Neuronal stem cell (in vitro differentiated cells): ENCODE measurements around the gene ZNF718.
"Not testable (repeated sequence)": the region's sequence is repeated elsewhere in the genome, so short reads cannot be mapped to it uniquely, and the experiment has no call there.

Experiments used
- DNase-seq: peaks from one replicate; pipeline ENCODE4 v3.0.0-alpha.2; 2013; ENCODE audit warnings: low spot score
- H2AFZ ChIP-seq: one replicate; pipeline ENCODE4 v1.6.1; 2013; ENCODE audit warnings: mild to moderate bottlenecking, low read length, inconsistent platforms
- H2AK5ac ChIP-seq: 2 replicates; pipeline ENCODE4 v1.6.1; 2013; ENCODE audit warnings: low read depth, mild to moderate bottlenecking, inconsistent platforms, low read length, moderate library complexity, mixed read lengths
- H2BK120ac ChIP-seq: 2 replicates; pipeline ENCODE4 v1.6.1; 2013; ENCODE audit warnings: low read depth, mild to moderate bottlenecking, inconsistent platforms, low read length, moderate library complexity, mixed read lengths
- H2BK12ac ChIP-seq: one replicate; pipeline ENCODE4 v1.6.1; 2013; ENCODE audit warnings: low read length, inconsistent platforms
- H2BK15ac ChIP-seq: 2 replicates; pipeline ENCODE4 v1.6.1; 2013; ENCODE audit warnings: mild to moderate bottlenecking, low read length, inconsistent platforms, mixed read lengths
- H2BK5ac ChIP-seq: one replicate; pipeline ENCODE4 v1.6.1; 2013; ENCODE audit warnings: inconsistent platforms, mild to moderate bottlenecking, low read length, moderate library complexity
- H3K14ac ChIP-seq: one replicate; pipeline ENCODE4 v1.6.1; 2013; ENCODE audit warnings: low read length, inconsistent platforms
- H3K18ac ChIP-seq: 2 replicates; pipeline ENCODE4 v1.6.1; 2013; ENCODE audit warnings: low read length, inconsistent platforms
- H3K23ac ChIP-seq: 2 replicates; pipeline ENCODE4 v1.6.1; 2013; ENCODE audit warnings: low read depth, mild to moderate bottlenecking, mixed read lengths, low read length, inconsistent platforms; ENCODE audit not compliant: poor library complexity
- H3K27ac ChIP-seq: replicated peaks from 3 replicates; pipeline ENCODE4 v1.5.1; 2013; ENCODE audit warnings: low read length, inconsistent platforms
- H3K27me3 ChIP-seq, 3 experiments: 2 replicates each; pipeline ENCODE4 v1.6.1; 2013; ENCODE audit warnings: low read length in 3 of 3, mild to moderate bottlenecking in 2 of 3, inconsistent platforms in 1 of 3, low read depth in 1 of 3, mixed read lengths in 1 of 3, moderate library complexity in 1 of 3; ENCODE audit not compliant: control insufficient read depth in 3 of 3, insufficient read depth in 3 of 3
- H3K36me3 ChIP-seq, 2 donors: replicated peaks in 1 of 2; 2 replicates each; pipeline ENCODE4 v1.6.1; 2013; ENCODE audit warnings: low read length in 2 of 2; ENCODE audit not compliant: control insufficient read depth in 2 of 2, insufficient read depth in 2 of 2
- H3K4ac ChIP-seq: 2 replicates; pipeline ENCODE4 v1.6.1; 2013; ENCODE audit warnings: inconsistent platforms, mild to moderate bottlenecking, low read length, moderate library complexity
- H3K4me1 ChIP-seq, 2 donors: 1 replicate in 1 of 2; 2 replicates in 1 of 2; pipeline ENCODE4 v1.6.1; 2013; ENCODE audit warnings: low read length in 2 of 2, low read depth in 1 of 2; ENCODE audit not compliant: control insufficient read depth in 2 of 2, insufficient read depth in 1 of 2
- H3K4me2 ChIP-seq: one replicate; pipeline ENCODE4 v1.6.1; 2013; ENCODE audit warnings: mild to moderate bottlenecking, low read length, inconsistent platforms; ENCODE audit not compliant: insufficient read depth, poor library complexity, severe bottlenecking
- H3K4me3 ChIP-seq, 2 donors: 2 replicates each; pipeline ENCODE4 v1.5.1; 2013; ENCODE audit warnings: low read length in 2 of 2, mild to moderate bottlenecking in 2 of 2, inconsistent platforms in 1 of 2, moderate library complexity in 1 of 2
- H3K79me1 ChIP-seq: one replicate; pipeline ENCODE4 v1.6.1; 2013; ENCODE audit warnings: low read depth, mild to moderate bottlenecking, inconsistent platforms, low read length, moderate library complexity
- H3K9ac ChIP-seq: one replicate; pipeline ENCODE4 v1.6.1; 2013; ENCODE audit warnings: mild to moderate bottlenecking, low read depth, low read length, inconsistent platforms; ENCODE audit not compliant: poor library complexity
- H3K9me3 ChIP-seq, 2 donors: replicated peaks in 1 of 2; 2 replicates each; pipeline versions ENCODE3 to v1.6.1; 2013; ENCODE audit warnings: low read length in 2 of 2, mild to moderate bottlenecking in 2 of 2, inconsistent platforms in 1 of 2, low read depth in 1 of 2, mixed read lengths in 1 of 2, moderate library complexity in 1 of 2; ENCODE audit not compliant: control insufficient read depth in 2 of 2, insufficient read depth in 1 of 2
- H4K8ac ChIP-seq: one replicate; pipeline ENCODE4 v1.6.1; 2013; ENCODE audit warnings: low read depth, mild to moderate bottlenecking, inconsistent platforms, low read length, moderate library complexity
- H4K91ac ChIP-seq: one replicate; pipeline ENCODE4 v1.6.1; 2013; ENCODE audit warnings: low read length, low read depth, mild to moderate bottlenecking, inconsistent platforms; ENCODE audit not compliant: poor library complexity
- WGBS, 2 donors: extraction: QIAGEN DNeasy Blood & Tissue Kit; methylation state at CpG; one replicate each; pipeline ENCODE4 v1.1.7; 2013; ENCODE audit warnings: missing lambda C conversion rate in 2 of 2, mixed read lengths in 1 of 2; ENCODE audit not compliant: insufficient read length in 2 of 2, insufficient replicate concordance in 1 of 2; ENCODE audit errors: extremely low coverage in 2 of 2; 5-methylcytosine and 5-hydroxymethylcytosine counted together

Gene ZNF718

GRCh38 chr4:205097-205756 is 80.9 kb downstream of the ZNF718 start:
- H3K14ac ChIP-seq, result no peak overlapping the region
- no peak overlapping the region for H2BK120ac ChIP-seq
- H3K4me3 ChIP-seq, result no peak overlapping the region
- H2BK12ac ChIP-seq, result no peak overlapping the region
- H2BK5ac ChIP-seq, result no peak overlapping the region
- no peak overlapping the region for H3K4me2 ChIP-seq
- DNase-seq, result no peak
- H3K9me3 ChIP-seq, result peaks cover 23 to 87% of the 10 kb centered on the region in 2 donors
- H2AK5ac ChIP-seq, result no peak overlapping the region
- H3K4ac ChIP-seq, result no peak overlapping the region
- H3K4me1 ChIP-seq, result no peaks in the 10 kb centered on the region
- H3K27ac ChIP-seq, result no peak overlapping the region
- H2AFZ ChIP-seq, result no peak overlapping the region
- peaks cover 4% of the 10 kb centered on the region for H3K79me1 ChIP-seq
- no peak overlapping the region for H3K9ac ChIP-seq
- H2BK15ac ChIP-seq, result no peak overlapping the region
- WGBS, 2 donors, result no CpG with 5 or more reads among the region's 24 CpGs
- H3K18ac ChIP-seq, result peak overlapping the region; percentile 6
- no peak overlapping the region for H4K91ac ChIP-seq
- H3K27me3 ChIP-seq, result no peaks in the 10 kb centered on the region
- H4K8ac ChIP-seq, result no peak overlapping the region
- peaks cover 2 to 15% of the 10 kb centered on the region in 2 donors for H3K36me3 ChIP-seq
- no peak overlapping the region for H3K23ac ChIP-seq

GRCh38 chr4:206054-206453 is 81.8 kb downstream of the ZNF718 start:
- no peak for DNase-seq
- Histone ChIP-seq H3K9me3 (peaks cover 23 to 84% of the 10 kb centered on the region in 2 donors), H2BK12ac (no peak overlapping the region), H4K8ac (no peak overlapping the region), H2AK5ac (no peak overlapping the region), H3K9ac (peak overlapping the region; percentile 80), H3K14ac (peak overlapping the region; percentile 85), H2BK120ac (no peak overlapping the region), H3K4me3 (peak overlapping the region in 1 of 2 donors; percentile 46), H4K91ac (peak overlapping the region; percentile 22), H3K4ac (no peak overlapping the region), H3K4me2 (no peak overlapping the region), H3K23ac (peak overlapping the region; percentile 5), H3K79me1 (peaks cover 4% of the 10 kb centered on the region), H2BK5ac (no peak overlapping the region), H3K36me3 (peaks cover 2 to 15% of the 10 kb centered on the region in 2 donors), H2BK15ac (no peak overlapping the region), H2AFZ (no peak overlapping the region), H3K27ac (no peak overlapping the region), H3K27me3 (no peaks in the 10 kb centered on the region), H3K4me1 (no peaks in the 10 kb centered on the region), H3K18ac (no peak overlapping the region)
- WGBS, 2 donors, result no CpG with 5 or more reads among the region's 4 CpGs

GRCh38 chr4:208416-209096 is 84.3 kb downstream of the ZNF718 start:
- H3K79me1 ChIP-seq, H3K23ac ChIP-seq, H3K18ac ChIP-seq, H3K4me1 ChIP-seq, H3K27me3 ChIP-seq, H3K27ac ChIP-seq, H3K4me3 ChIP-seq, H4K8ac ChIP-seq, H2AFZ ChIP-seq, DNase-seq, H3K4ac ChIP-seq, H2AK5ac ChIP-seq, H3K14ac ChIP-seq, H3K4me2 ChIP-seq, H3K9ac ChIP-seq, H4K91ac ChIP-seq, H2BK15ac ChIP-seq, H2BK12ac ChIP-seq, H2BK120ac ChIP-seq, H2BK5ac ChIP-seq: not testable (repeated sequence)
- Histone ChIP-seq H3K36me3 (peaks cover 5 to 23% of the 10 kb centered on the region in 2 donors), H3K9me3 (peaks cover 23 to 73% of the 10 kb centered on the region in 2 donors)
- no CpG with 5 or more reads among the region's 3 CpGs for WGBS, 2 donors

DNA sequence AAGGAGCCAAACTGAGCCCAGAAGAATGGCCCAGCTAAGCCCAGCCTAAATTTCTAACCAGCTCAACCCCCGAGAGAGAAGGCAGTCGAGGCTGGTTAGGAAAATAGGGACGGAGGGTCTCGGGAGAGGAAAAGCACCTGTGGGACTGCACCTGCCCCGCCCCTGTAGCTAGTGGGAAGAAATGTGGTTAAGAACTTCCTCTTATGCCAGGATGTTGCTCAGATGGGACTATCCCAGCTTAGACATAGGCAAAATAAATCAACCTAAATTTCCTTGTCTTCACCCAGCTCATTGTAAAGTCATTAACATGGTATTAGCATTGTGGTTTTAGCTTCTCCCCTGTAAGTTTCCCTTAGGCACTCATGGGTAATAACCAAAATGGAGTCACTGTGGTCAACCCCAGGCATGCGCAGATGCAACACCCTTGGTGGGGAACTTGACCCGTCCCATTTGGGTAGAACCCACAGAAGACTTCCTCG is 86.8 kb downstream of the ZNF718 start:
- Histone ChIP-seq H2AFZ (no peak overlapping the region), H4K91ac (no peak overlapping the region), H4K8ac (no peak overlapping the region), H3K14ac (no peak overlapping the region), H3K23ac (no peak overlapping the region), H3K4me2 (no peak overlapping the region), H3K9ac (no peak overlapping the region), H3K36me3 (peaks cover 3 to 31% of the 10 kb centered on the region in 2 donors), H3K4me1 (peaks cover 0 to 6% of the 10 kb centered on the region in 2 donors), H3K27me3 (no peaks in the 10 kb centered on the region), H3K4ac (no peak overlapping the region), H3K18ac (no peak overlapping the region), H2BK15ac (no peak overlapping the region), H3K79me1 (peaks cover 1% of the 10 kb centered on the region), H3K27ac (no peak overlapping the region), H2BK12ac (no peak overlapping the region), H2AK5ac (no peak overlapping the region), H2BK5ac (no peak overlapping the region), H3K9me3 (peaks cover 13 to 75% of the 10 kb centered on the region in 2 donors), H3K4me3 (no peak overlapping the region), H2BK120ac (no peak overlapping the region)
- WGBS, 2 donors, result no CpG with 5 or more reads among the region's 8 CpGs
- no peak for DNase-seq
